Iris pigment epithelial cell (primary cell): ENCODE measurements around the gene CACNG8.

ENCODE experiments used
- DNase-seq: peaks from one replicate; pipeline ENCODE4 v3.0.0-alpha.2; 2011; ENCODE audit warnings: low read depth

CACNG8 gene

DNA sequence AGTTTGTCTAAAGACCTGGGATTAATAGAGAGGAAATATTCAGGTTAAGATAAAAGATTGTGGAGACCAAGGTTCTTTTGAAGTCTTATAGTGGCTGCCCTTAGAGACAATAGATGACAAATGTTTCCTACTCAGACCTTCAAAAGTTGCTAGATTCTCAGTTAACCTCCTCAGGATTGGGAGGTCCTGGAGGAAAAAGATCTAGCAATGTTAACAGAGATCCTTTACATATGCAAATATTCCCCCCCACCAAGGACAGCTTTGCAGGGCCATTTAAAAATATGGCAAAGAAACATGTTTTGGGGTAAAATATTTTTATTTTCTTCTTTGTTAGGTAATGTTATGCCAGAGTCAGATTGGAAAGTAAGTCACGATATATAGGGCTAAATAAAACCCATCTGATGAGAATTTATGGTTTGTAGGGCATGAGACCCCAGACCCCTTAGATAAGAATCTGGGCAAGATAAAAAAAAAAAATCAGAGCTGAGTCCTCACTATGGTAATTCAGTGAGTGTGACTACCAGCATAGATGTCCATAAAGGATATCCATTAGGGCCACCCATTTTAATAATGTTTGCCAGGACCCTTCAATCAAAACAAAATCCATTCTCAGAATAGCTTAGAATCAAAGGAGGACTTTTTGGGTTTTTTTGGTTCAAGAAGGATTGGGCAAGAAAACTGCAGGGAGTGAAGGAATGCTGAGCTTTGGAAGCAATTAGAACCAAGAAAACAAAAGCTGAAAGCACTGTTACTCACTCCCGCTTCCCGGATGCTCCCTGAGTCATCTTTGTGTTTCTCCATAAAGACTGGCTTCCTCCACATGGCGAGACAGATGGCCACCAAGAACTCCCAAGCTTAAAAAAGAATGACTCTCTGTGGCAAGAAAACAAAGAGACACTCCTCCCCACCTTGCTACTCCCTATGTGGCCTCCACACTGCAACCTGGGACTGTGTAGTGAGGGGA lies 72.8 kb downstream of the CACNG8 start:
- DNase-seq = peak; percentile 87

DNA sequence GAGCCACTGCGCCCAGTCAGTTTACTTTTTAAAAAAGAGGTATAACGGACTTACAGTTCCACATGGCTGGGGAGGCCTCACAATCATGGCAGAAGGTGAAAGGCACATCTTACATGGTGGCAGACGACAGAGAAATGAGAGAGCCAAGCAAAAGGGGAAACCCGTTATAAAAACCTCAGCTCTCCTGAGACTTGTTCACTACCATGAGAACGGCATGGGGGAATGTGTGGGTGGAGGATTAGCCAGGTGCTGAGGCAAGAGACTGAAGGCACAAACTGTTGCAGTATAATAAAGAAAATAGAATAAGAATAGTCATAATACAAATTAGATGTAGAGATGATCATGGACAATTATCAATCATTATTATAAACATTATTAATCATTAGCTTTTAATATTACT lies 73.8 kb downstream of the CACNG8 start:
- peak; percentile 44 for DNase-seq
